Activated CD8-positive, alpha-beta memory T cell treated with anti-CD3 and anti-CD28 coated beads, Interleukin-2, amount 50 U/mL, for 48 hours (primary cell): Measurements from ENCODE around the gene ADAMTS2.
A peak's percentile ranks its signal among the peaks of the same experiment; 100 is the strongest.
"Not testable (repeated sequence)": the region's sequence is repeated elsewhere in the genome, so short reads cannot be mapped to it uniquely, and the experiment has no call there.

Experiments
- DNase-seq: peaks from one replicate; pipeline ENCODE4 v3.0.0-alpha.2; 2020

The ADAMTS2 gene

GRCh38 chr5:179228341-179229121 lies 116.7 kb downstream of the ADAMTS2 start:
- DNase-seq: peak; percentile 38

GRCh38 chr5:179227580-179228311 lies 117.5 kb downstream of the ADAMTS2 start:
- peak; percentile 8 for DNase-seq

- peak; percentile 13 for DNase-seq
These were observed 118.1 kb downstream of the ADAMTS2 start for GRCh38 chr5:179227229-179227579.

- peak; percentile 10 for DNase-seq
These were observed 118.6 kb downstream of the ADAMTS2 start for GRCh38 chr5:179226696-179227095.

- DNase-seq: peak; percentile 18
These were observed 119.9 kb downstream of the ADAMTS2 start for GRCh38 chr5:179225387-179225786.

GRCh38 chr5:179224741-179225140 lies 120.5 kb downstream of the ADAMTS2 start:
- DNase-seq: peak; percentile 42

- no peak for DNase-seq
These were observed 121.3 kb downstream of the ADAMTS2 start for GRCh38 chr5:179223961-179224360.

GRCh38 chr5:179223528-179223927 lies 121.7 kb downstream of the ADAMTS2 start:
- no peak for DNase-seq

- no peak for DNase-seq
These were observed 122.8 kb downstream of the ADAMTS2 start for GRCh38 chr5:179222246-179223017.

GRCh38 chr5:179221877-179222220 lies 123.4 kb downstream of the ADAMTS2 start:
- no peak for DNase-seq

- no peak for DNase-seq
These were observed 123.9 kb downstream of the ADAMTS2 start for GRCh38 chr5:179221196-179221876.

- DNase-seq: no peak
These were observed 124.5 kb downstream of the ADAMTS2 start for GRCh38 chr5:179220716-179221115.

GRCh38 chr5:179219661-179220620 lies 125.3 kb downstream of the ADAMTS2 start:
- no peak for DNase-seq

GRCh38 chr5:179218943-179219330 lies 126.3 kb downstream of the ADAMTS2 start:
- DNase-seq: no peak

- no peak for DNase-seq
These were observed 127.0 kb downstream of the ADAMTS2 start for GRCh38 chr5:179217956-179218942.

GRCh38 chr5:179217356-179217755 lies 127.9 kb downstream of the ADAMTS2 start:
- no peak for DNase-seq

GRCh38 chr5:179216381-179216780 lies 128.9 kb downstream of the ADAMTS2 start:
- not testable (repeated sequence) for DNase-seq

- no peak for DNase-seq
These were observed 129.7 kb downstream of the ADAMTS2 start for GRCh38 chr5:179215576-179215975.

GRCh38 chr5:179214678-179215077 lies 130.6 kb downstream of the ADAMTS2 start:
- no peak for DNase-seq

GRCh38 chr5:179212870-179213269 lies 132.4 kb downstream of the ADAMTS2 start:
- DNase-seq: no peak

GRCh38 chr5:179211631-179212030 lies 133.6 kb downstream of the ADAMTS2 start:
- no peak for DNase-seq
